Activated T-cell treated with anti-CD3 and anti-CD28 coated beads, Interleukin-2, amount 50 U/mL, for 4 hours (primary cell): ENCODE measurements around the gene NEURL4. TPM values are rescaled to one million over a fixed set of nuclear protein-coding genes. Genes with fewer than 3 reads are reported as not detected.
"Not testable (repeated sequence)": the region's sequence is repeated elsewhere in the genome, so short reads cannot be mapped to it uniquely, and the experiment has no call there.

Experiments used
- ATAC-seq, 2 donors: fragments of 200-7000 bp; cut with Tn5 transposase; one replicate each; pipeline ENCODE4 v1.10.0; 2021
- DNase-seq: peaks from one replicate; pipeline ENCODE4 v3.0.0-alpha.2; 2020
- H3K27me3 Mint-ChIP-seq: one replicate; pipeline ENCODE4 v1.8.0; 2021; ENCODE audit warnings: low read depth, mixed read lengths
- H3K36me3 Mint-ChIP-seq: one replicate; pipeline ENCODE4 v1.8.0; 2022; ENCODE audit warnings: mixed read lengths; ENCODE audit not compliant: insufficient read depth
- H3K4me1 Mint-ChIP-seq: one replicate; pipeline ENCODE4 v1.8.0; 2021; ENCODE audit warnings: low read depth, mixed read lengths
- H3K4me3 Mint-ChIP-seq: one replicate; pipeline ENCODE4 v1.8.0; 2021; ENCODE audit warnings: mild to moderate bottlenecking, moderate library complexity, mixed read lengths
- H3K9me3 Mint-ChIP-seq: one replicate; pipeline ENCODE4 v1.8.0; 2021; ENCODE audit warnings: mixed read lengths
- total RNA-seq, 3 donors: library from RNA; stranded (reverse); gene quantifications; one replicate each; pipeline ENCODE4 v1.2.1, GENCODE V29; 2021

Gene NEURL4
- total RNA-seq, 3 donors from 2014 or later, result 73.1 to 88.0 (median 82.4) TPM

DNA sequence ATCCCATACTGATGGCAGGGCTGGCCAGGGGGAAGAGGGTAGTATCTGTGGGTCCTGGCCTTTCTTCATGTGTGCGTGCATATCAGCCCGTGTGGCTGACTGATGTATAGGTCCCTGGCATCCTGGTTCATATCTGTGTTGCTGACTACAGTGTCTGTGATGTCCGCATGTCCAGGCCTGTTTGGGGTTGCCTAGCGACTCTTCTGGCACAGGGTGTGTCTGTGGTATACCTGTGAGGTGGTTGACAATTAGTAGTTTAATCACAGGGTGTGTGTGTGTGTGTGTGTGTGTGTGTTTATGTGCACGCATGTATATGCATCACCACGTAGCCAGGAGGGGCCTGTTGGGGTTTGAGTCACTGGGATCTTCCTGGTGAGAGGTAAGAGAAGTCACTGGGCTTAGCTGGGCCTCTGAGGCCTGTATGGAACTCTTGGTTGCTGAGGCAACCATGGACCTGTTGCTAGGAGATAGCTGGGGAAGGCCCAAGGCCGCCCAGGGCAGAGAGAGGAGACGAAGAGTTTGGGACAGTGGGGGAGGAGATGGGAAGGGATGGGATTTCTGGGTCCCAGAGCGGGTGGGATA lies 25.2 kb upstream of the NEURL4 start:
- Mint-ChIP-seq H3K36me3 (peaks cover 3% of the 10 kb centered on the region), H3K9me3 (no peaks in the 10 kb centered on the region), H3K27me3 (no peaks in the 10 kb centered on the region), H3K4me1 (peaks cover 24% of the 10 kb centered on the region), H3K4me3 (no peak overlapping the region)
- DNase-seq (no peak), ATAC-seq (peak in 1 of 2 donors; percentile 6)

DNA sequence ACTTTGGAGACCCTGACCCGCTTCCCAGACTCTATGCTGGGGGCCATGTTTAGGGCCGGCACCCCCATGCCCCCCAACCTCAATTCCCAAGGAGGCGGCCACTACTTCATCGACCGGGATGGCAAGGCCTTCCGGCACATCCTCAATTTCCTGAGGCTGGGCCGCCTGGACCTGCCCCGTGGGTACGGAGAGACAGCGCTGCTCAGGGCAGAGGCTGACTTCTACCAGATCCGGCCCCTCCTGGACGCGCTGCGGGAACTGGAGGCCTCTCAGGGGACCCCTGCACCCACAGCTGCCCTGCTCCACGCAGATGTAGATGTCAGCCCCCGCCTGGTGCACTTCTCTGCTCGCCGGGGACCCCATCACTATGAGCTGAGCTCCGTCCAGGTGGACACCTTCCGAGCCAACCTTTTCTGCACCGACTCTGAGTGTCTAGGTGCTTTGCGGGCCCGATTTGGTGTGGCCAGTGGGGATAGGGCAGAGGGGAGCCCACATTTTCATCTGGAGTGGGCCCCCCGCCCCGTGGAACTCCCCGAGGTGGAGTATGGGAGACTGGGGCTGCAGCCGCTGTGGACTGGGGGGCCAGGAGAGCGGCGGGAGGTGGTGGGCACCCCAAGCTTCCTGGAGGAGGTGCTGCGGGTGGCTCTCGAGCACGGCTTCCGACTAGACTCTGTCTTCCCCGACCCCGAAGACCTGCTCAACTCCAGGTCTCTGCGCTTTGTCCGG lies 23.9 kb upstream of the NEURL4 start:
- Mint-ChIP-seq H3K9me3 (no peaks in the 10 kb centered on the region), H3K4me1 (peaks cover 24% of the 10 kb centered on the region), H3K36me3 (peaks cover 6% of the 10 kb centered on the region), H3K4me3 (peak overlapping the region; percentile 84), H3K27me3 (no peaks in the 10 kb centered on the region)
- no peak for DNase-seq
- ATAC-seq, result no peak

DNA sequence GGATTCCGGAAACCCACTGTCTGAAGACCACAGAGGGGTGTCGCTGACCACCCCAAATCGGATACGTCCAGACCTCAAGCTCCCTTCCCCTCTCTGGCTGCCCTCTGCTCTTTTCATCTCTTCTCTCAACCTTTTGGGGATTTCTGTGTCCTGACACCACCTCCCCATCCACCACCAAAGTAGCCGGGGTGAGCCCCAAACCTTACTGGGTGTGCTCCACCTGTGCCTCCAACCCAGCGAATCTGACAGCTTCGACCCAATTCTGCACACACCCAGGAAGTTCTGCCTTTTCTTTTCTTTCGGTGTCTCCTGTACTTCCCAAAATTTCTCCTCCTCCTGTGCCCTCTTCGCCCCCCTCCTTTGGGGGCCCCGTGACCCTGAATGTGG lies 23.4 kb upstream of the NEURL4 start:
- ATAC-seq (no peak), DNase-seq (no peak)
- H3K4me3 Mint-ChIP-seq, result peak overlapping the region; percentile 84
- H3K27me3 Mint-ChIP-seq, result no peaks in the 10 kb centered on the region
- H3K4me1 Mint-ChIP-seq, result peaks cover 24% of the 10 kb centered on the region
- peaks cover 6% of the 10 kb centered on the region for H3K36me3 Mint-ChIP-seq
- no peaks in the 10 kb centered on the region for H3K9me3 Mint-ChIP-seq

DNA sequence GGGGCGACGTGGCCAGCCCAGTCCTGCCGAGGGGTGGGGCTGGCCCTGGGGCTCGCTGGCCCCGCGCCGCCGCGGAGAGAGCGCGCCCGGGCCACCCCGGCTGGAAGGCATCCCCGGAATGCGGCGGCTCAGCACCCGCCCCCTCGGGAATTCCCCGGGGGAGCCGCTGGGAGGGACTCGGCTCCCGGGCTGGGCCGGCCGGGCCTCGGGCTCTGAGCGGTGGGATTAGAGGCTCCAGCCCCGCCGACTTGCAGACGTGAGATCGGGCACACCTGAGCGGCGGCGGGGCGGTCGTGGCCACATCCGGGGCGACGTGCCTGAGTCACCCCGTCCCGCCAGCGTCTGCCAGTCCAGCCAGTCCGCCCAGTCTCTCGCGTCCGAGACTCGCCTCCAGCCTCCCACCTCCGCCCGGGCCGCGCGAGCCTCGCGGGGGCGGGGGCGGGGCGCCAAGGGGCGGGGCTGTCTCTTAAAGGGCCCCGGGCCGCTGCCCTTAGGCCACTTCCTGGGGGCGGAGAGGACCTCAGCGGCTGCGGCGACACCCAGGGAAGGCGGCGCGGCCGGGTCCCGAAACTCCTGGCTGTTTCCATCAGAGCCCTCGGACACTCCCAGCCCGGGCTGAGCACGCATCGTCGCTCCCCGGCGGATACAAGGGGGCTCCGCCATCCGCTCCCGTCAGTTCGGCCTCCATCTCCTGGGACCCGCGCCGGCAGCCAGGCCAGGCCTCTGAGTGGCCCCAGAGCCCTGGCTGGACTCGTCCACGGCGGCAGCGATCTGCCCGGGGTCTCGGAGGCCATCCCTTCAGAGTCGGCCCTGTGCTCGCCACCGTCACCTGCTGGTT lies 22.7 kb upstream of the NEURL4 start, which contains the start of gene KCTD11:
Gene KCTD11, plus strand, starts transcription at position 498 of the 838 bp plus-strand sequence.
- ATAC-seq, result peak; percentile 51 to 54
- Mint-ChIP-seq H3K36me3 (peaks cover 10% of the 10 kb centered on the region), H3K4me3 (peak within 1 kb of the TSS; percentile 84), H3K27me3 (no peaks in the 10 kb centered on the region), H3K9me3 (no peaks in the 10 kb centered on the region), H3K4me1 (peaks cover 24% of the 10 kb centered on the region)
- peak; percentile 59 for DNase-seq

DNA sequence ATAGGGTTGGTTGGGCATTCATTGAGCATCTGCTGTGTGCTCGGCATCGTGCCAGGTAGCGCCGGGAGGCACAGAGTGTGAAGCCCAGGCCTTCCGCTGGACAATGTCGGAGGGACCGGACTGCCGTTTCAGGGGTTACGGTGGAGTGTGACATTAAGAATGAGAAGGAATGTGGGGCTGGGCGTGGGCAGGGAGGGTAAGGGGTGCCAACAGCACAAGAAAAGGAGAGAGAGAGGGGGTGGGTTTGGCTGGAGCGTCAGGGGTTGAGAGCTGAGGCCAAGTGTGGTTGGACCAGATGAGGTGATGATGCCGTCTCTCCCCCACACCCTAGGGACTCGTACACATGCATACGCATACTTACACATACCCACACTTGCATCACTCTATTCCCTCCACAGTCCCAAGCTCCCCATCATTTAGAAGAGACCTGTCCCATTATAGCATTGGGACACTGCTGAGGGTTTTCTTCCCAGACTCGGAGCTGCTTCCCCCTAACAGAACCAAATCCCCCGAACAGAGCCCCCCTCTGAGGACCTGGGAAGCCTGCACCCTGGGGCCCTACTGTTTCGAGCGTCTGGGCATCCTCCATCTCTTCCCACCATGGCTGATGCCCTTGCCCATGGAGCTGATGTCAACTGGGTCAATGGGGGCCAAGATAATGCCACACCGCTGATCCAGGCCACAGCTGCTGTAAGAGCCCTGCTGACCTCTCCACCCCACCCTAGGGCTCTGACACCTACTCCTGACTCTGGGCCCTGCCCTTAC lies 19.5 kb upstream of the NEURL4 start:
- Mint-ChIP-seq H3K4me3 (no peak overlapping the region), H3K9me3 (no peaks in the 10 kb centered on the region), H3K36me3 (peaks cover 14% of the 10 kb centered on the region), H3K27me3 (no peaks in the 10 kb centered on the region), H3K4me1 (peaks cover 21% of the 10 kb centered on the region)
- ATAC-seq (no peak), DNase-seq (no peak)

DNA sequence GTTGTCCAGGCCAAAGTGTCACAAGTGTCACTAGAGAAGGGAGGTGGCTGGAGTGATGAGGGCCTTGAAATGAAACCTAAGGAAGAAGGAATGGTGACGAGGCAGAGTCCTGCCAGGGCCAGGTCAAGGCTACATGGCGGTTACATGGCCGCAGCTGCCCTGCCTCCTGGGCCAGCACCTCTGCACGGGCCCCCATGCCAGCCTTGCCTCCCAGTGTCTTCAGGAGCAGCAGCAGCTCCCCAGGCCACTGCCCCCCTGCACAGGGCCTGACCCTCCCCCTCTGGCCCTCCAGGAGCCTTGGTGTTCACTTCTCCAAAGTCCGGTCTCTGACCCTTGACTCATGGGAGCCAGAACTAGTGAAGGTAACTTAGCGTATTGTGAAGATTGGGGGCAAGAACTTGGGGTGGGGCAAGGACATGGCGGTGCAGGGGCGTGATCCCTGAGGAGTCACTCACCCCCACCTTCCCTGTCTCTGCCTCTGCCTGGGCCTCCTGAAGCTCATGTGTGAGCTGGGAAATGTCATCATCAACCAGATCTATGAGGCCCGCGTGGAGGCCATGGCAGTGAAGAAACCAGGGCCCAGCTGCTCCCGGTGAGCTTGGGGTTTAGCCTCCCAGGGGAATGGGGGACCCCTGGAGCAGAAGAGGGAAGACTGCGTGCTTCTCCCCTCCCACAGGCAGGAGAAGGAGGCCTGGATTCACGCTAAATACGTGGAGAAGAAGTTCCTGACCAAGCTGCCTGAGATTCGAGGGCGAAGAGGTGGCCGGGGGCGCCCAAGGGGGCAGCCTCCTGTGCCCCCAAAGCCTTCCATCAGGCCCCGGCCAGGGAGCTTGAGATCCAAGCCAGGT lies 18.7 kb upstream of the NEURL4 start:
- H3K9me3 Mint-ChIP-seq, result no peaks in the 10 kb centered on the region
- DNase-seq (no peak), ATAC-seq (no peak)
- H3K36me3 Mint-ChIP-seq, result peaks cover 16% of the 10 kb centered on the region
- peaks cover 17% of the 10 kb centered on the region for H3K4me1 Mint-ChIP-seq
- no peaks in the 10 kb centered on the region for H3K27me3 Mint-ChIP-seq
- no peak overlapping the region for H3K4me3 Mint-ChIP-seq

DNA sequence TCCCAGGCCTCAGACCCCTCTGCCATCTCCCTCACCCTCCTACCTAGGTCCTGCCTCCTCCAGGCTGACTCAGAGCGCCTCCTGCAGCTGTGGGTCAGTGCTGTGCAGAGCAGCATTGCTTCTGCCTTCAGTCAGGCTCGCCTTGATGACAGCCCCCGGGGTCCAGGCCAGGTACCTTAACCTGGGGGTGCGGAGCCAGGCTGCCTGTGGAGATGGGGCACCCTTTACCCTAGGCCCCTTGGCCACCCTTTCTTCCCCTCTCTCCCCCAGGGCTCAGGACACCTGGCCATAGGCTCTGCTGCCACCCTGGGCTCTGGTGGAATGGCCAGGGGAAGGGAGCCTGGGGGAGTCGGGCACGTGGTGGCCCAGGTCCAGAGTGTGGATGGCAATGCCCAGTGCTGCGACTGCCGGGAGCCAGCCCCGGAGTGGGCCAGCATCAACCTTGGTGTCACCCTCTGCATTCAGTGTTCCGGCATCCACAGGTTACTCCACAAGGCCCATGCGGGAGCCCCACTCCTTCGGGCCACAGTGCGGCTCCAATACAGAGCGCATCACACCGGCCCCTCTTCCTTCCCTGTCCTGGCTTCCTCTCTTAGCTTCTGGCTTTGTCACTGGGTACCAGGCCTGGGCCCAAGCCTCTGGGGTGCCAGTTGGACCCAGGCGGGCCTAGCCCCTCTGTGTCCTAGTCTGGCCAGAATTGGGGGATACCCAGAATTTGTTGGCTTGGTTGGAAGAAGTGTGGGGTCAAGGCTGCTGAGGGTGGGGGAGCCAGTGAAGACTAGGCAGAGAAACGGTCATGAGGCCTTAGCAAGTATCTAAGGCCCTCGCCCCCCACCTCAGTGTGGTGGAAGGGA lies 17.9 kb upstream of the NEURL4 start:
- Mint-ChIP-seq H3K4me1 (peaks cover 11% of the 10 kb centered on the region), H3K4me3 (no peak overlapping the region), H3K27me3 (no peaks in the 10 kb centered on the region), H3K36me3 (peaks cover 16% of the 10 kb centered on the region), H3K9me3 (no peaks in the 10 kb centered on the region)
- ATAC-seq (no peak), DNase-seq (no peak)

DNA sequence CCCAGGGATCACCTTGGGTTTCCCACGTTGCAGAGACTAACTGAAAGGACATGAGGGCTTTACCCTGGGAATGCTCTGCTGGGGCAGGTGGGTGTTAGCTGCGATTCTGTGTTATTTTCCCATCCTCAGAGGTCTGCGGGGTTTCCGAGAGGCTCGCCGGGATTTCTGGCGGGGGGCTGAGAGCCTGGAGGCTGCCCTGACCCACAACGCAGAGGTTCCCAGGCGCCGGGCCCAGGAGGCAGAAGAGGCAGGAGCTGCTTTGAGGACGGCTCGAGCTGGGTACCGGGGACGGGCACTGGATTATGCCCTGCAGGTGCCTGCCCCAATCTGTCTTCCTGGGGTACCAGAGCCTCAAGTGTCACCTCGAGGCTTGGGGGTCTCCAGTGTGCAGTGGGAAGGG lies 14.1 kb upstream of the NEURL4 start:
- Mint-ChIP-seq H3K27me3 (no peaks in the 10 kb centered on the region), H3K36me3 (peaks cover 20% of the 10 kb centered on the region), H3K4me1 (peaks cover 13% of the 10 kb centered on the region), H3K4me3 (no peak overlapping the region), H3K9me3 (no peaks in the 10 kb centered on the region)
- ATAC-seq (no peak), DNase-seq (no peak)

DNA sequence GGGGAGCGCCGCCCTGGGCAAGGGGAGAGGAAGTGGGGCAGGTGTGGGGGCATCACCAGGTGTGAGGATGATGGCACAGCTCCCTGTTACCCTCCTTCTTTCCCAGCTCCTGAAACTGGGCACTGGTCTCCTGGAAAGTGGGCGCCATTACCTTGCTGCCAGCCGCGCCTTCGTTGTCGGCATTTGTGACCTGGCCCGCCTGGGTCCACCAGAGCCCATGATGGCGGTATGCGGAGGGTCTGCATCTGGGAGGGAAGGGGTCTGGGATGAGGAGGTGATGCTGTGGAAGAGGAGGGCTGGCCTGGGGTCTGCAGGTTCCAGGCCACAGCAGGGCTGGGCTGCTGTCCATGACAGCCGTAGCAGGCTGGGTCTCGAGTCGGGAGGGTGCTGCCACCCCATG lies 12.7 kb upstream of the NEURL4 start:
- ATAC-seq (no peak), DNase-seq (no peak)
- Mint-ChIP-seq H3K36me3 (peaks cover 15% of the 10 kb centered on the region), H3K27me3 (no peaks in the 10 kb centered on the region), H3K4me3 (no peak overlapping the region), H3K4me1 (peaks cover 25% of the 10 kb centered on the region), H3K9me3 (no peaks in the 10 kb centered on the region)

DNA sequence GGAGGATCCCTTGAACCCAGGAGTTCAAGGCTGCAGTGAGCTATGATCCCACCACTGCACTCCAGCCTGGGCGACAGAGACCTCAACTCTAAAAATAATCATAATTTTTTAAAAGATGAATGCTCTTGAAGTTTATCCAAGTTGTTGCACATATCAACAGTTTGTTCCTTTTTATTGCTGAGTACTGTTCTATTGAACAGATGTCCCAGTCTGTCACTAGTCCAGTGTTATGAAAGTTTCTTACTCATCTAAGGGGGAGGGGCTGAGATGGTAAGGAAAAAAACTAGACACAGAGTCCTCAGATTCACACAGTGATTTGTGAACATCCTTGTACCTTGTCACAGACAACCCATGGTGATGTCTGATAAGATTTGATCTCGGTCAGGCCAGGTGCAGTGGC lies 11.0 kb upstream of the NEURL4 start:
- peaks cover 36% of the 10 kb centered on the region for H3K4me1 Mint-ChIP-seq
- ATAC-seq (no peak), DNase-seq (no peak)
- no peak overlapping the region for H3K4me3 Mint-ChIP-seq
- peaks cover 15% of the 10 kb centered on the region for H3K36me3 Mint-ChIP-seq
- no peaks in the 10 kb centered on the region for H3K9me3 Mint-ChIP-seq
- H3K27me3 Mint-ChIP-seq, result no peaks in the 10 kb centered on the region

DNA sequence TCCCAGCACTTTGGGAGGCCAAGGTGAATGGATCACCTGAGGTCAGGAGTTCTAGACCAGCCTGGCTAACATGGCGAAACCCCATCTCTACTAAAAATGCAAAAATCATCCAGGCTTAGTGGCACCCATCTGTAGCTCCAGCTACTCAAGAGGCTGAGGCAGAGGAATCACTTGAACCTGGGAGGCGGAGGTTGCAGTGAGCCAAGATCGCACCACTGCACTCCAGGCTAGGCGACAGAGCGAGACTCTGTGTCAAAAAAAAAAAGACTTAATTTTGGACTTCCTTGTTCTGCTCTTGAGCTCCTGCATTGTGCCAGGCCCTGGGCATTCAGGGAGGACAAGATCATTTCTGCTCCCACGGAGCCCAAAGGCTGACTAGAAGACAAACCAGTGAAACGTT lies 8.5 kb upstream of the NEURL4 start:
- DNase-seq, H3K9me3 Mint-ChIP-seq, H3K27me3 Mint-ChIP-seq, H3K36me3 Mint-ChIP-seq, ATAC-seq: not testable (repeated sequence)
- peak overlapping the region; percentile 89 for H3K4me3 Mint-ChIP-seq
- peaks cover 48% of the 10 kb centered on the region for H3K4me1 Mint-ChIP-seq

DNA sequence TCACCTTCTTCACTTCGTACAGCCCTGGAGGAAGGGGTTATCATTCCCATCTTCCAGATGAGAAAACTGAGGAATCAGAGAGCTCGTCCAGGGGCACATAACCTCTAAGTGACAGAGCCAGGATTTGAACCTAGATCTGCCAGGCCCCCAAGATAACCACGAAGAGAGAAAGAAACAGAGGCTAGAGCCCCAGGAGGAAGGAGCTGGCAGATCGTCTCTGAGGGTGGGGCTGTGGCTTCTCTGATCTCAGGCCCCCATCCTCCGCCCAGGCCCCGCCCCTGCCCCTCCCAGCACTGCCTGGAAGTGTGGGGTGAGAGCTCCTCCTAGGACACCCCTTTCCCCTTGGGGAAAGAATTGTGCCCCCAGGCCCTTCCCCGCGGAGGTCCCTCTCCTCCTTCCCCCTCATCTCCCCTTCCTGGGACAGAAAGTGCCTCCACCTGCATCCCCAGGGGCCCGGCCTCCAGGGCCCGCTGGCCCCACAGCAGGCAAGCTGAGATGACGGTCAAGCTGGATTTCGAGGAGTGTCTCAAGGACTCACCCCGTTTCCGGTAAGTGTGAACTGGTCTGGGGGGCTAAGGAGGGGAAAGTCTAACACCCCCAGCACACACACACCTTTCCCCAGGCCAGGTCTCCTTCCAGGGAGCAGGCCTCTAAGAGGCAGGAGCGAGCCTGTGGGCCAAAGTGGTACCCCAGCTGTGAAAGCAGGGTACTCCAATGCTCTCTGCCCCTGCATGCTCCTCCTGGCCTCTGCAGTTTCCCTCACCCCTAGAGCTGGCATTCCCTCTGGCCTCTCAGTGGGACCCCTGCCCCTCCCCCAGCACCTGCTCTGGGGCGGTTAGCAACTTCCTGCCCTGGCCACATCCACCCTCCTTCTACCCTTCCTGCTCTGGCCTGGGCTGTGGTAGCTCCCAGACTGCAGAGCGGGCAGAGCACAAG lies 7.4 kb upstream of the NEURL4 start, which contains the start of gene ACAP1:
Gene ACAP1, plus strand, starts transcription at position 290 of the 936 bp plus-strand sequence. Its CDS starts 206 bp downstream, at position 496.
- ATAC-seq (peak; percentile 96), DNase-seq (peak; percentile 81)
- peaks cover 9% of the 10 kb centered on the region for H3K36me3 Mint-ChIP-seq
- peaks cover 53% of the 10 kb centered on the region for H3K4me1 Mint-ChIP-seq
- peak within 1 kb of the TSS; percentile 89 for H3K4me3 Mint-ChIP-seq
- no peaks in the 10 kb centered on the region for H3K27me3 Mint-ChIP-seq
- H3K9me3 Mint-ChIP-seq, result no peaks in the 10 kb centered on the region
